Activated CD8-positive, alpha-beta memory T cell treated with anti-CD3 and anti-CD28 coated beads for 4 hours (primary cell): ENCODE results near the gene DTX3.
"Not testable (repeated sequence)": the region's sequence is repeated elsewhere in the genome, so short reads cannot be mapped to it uniquely, and the experiment has no call there.

Experiments
- DNase-seq, 2 donors: peaks; one replicate each; pipeline ENCODE4 v3.0.0-alpha.2; 2020; ENCODE audit warnings: low read depth in 2 of 2

The DTX3 gene

DNA sequence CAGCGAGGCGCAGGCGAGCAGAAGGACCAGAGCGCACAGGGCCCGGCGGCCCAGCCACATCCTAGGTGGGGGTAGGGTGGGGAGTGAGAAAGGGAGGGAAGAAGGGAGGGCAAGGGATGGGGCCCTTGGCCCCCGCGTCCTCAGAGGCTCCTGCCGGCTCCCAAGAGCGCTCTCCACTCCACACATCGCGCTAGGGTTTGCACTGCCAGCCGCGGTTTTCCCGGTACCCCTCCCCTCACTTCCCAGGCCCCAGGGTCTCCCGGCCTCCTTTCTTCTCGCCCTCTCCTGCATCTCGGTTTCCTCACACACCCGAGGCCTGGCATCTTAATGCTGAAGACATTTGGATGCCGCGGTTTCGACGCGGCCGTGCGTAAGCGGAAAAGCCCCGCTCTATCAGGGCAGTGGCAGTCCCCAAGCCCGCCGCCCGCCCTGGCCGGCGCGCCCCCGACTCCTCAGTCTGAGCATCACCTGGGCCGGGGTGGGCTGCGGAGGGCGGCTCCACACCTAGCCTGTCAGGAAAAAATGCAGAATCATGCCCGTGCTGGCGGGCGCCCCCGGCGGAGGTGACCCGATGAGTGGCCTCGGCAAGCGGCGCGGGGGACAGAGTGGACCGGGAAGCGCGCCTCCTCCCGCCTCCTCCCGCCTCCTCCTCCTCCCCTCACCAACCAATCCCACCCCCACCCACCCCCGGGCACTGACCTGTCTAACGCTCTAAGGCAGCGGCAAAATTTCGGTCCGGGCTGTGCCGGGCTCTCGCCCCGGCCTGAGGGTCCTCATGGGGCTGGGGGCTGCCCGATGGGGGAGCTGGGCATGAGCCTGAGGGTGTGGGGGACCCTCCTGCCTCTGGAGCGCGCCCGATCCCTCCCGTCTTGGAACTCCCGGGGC is 27.7 kb downstream of the DTX3 start:
- DNase-seq, result no peak

DNA sequence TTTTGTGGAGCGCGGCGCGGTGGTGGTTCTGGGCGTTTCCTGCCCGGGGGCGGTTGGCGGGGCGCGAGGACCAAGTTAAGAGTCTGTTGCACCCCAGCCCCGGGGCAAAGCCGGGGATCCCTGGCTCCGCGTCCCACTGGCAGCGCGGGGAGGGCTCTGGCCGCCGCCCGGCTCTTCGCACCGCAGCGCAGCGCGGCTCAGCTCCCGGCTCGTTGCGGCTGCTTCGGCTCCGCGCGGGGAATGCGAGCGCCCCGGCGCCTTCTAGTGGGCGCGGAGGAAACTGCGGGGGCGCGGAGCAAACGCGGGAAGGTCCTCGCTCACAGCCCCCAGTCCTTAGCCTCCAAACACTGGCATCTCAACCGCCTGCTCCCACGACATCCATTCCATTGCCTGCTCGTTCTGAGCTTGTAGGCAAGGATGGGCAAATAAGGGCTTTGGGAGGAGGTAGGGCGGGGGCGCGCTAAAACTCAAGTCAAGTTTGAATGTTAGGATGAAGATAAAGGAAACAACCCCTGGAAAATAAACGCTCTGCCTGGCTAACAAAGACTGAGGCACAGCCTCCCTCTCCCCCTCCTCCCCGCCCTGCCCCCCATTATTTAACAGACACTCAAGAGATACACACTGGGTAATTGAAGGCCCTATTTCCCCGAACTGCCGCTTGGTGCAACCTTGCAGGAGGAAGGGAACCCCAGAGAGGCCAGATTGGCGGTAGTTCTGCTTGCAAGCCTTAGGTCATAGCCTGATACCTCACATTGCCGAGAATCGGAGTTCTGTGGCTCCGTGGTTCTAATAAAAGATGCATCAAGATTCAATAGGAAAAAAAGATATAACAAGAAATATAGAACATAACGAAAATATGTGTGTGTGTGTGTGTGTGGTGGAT is 28.6 kb downstream of the DTX3 start, which contains the start of gene B4GALNT1:
TSS of gene B4GALNT1 (minus strand) at position 244 of the 883 bp plus-strand sequence. CDS start 1,069 bp downstream, outside the sequence.
- DNase-seq, result peak; percentile 28 to 30

DNA sequence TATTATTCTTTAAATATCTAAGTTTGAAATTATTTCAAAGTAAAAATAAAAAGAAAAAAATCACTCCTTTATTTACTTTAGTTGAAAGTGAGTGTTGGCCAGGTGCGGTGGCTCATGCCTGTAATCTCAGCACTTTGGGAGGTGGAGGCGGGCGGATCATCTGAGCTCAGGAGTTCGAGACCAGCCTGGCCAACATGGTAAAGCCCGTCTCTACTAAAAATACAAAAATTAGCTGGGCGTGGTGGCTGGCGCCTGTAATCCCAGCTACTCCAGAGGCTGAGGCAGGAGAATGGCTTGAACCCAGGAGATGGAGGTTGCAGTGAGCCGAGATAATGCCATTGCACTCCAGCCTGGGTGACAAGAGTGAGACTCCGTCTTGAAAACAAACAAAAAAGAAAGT is 32.1 kb downstream of the DTX3 start:
- not testable (repeated sequence) for DNase-seq

DNA sequence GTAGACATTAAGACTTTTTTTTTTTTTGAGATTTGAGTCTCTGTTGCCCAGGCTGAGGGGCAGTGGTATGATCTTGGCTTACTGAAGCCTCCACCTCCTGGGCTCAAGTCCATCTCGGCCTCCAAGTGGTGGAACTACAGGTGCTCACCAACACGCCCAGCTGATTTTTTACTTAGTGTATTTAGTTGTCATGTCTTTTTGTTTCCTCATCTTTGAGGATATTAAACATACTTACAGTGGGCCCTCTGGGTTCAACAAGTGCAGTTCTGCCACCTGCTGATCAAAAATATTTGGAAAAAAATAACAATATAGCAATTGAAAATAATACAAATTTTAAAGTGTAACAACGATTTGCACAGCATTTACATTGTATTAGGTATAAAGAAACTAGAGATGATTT is 32.7 kb downstream of the DTX3 start:
- DNase-seq, result no peak

DNA sequence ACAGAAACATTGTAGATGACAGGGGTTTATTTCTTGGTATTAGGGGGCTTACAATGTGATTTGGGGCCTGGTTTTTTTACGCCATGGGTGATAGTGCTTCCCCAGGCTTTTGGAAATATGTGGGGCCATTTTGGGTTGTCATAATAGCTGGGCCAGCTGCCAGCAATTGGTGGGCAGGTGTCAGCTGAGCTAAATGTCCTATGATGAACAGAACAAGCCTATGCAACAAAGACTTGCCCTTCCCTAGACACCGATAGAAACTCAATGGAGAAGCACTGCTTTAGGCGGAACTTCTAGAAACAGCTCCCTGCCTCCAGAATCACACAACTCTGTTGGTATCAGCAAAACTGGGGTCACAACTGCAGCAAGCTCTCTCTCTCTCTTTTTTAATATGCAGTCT is 33.5 kb downstream of the DTX3 start:
- DNase-seq, result no peak

DNA sequence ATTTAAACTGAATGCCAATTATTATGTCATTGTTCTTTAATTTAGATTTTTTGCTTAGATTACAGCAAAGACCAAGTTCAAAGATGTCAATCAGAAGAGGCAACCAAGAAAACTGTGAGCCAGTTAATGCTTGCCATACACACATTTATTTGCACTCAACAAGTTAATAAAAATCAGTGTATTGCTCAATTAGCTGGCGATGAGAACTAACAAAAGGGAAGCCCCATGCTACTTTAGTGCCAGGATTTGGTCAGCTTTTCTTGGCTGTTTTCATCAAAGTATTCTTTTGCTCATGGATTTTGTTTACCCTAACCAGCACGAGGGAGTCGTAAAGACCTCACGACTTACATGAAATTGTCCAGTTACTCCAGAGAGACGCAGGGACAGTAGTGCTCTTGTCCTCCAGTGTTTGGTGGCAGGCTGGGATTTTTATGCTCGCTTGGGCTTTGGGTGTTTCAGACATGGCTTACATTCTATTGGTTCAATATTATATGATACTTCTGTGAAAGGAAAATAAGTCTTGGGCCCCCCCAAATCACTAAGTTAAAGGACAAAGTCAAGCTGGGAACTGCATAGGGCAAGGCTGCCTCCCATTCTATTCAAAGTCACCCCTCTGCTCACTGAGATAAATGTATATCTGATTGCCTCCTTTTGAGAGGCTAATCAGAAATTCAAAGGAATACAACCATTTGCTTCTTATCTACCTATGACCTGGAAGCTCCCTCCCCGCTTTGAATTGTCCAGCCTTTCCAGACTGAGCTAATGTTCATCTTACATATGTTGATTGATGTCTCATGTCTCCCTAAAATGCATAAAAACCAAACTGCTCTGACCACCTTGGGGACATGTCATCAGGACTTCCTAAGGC is 35.8 kb downstream of the DTX3 start:
- DNase-seq, result no peak

DNA sequence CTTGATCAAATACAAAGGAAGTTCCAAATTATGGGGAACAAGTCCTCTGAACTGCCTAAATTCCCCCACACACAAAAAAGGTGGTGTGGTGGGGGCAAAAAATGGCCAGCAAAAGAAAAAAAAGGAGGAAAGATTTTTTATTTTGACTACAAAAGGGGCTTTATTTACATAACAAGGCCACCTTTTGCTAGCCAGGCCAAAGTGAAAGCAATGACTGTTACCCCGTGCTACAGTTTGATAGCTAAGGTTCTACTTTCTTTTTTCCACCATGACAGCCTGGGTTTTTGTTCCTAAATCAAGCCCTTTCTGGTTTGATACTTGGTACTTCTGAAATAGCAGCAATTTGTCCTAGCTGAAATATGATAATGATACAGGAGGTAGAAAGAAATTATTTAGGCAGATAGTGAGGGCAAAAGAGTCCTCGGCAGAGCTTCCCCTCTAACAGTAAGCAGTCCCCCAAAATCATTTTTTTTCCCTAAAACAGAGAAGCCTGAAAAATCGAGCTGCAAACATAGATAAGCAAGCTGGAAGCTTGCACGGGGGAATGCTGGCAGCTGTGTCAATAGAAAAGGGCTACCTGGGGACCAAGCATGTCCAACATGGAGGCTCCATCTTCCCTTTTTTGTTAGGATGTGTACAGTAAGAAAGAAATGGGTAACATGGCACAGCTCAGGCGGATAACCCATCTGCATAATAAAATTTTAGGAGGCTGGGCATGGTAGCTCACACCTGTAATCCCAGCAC is 37.2 kb downstream of the DTX3 start:
- DNase-seq, result no peak

DNA sequence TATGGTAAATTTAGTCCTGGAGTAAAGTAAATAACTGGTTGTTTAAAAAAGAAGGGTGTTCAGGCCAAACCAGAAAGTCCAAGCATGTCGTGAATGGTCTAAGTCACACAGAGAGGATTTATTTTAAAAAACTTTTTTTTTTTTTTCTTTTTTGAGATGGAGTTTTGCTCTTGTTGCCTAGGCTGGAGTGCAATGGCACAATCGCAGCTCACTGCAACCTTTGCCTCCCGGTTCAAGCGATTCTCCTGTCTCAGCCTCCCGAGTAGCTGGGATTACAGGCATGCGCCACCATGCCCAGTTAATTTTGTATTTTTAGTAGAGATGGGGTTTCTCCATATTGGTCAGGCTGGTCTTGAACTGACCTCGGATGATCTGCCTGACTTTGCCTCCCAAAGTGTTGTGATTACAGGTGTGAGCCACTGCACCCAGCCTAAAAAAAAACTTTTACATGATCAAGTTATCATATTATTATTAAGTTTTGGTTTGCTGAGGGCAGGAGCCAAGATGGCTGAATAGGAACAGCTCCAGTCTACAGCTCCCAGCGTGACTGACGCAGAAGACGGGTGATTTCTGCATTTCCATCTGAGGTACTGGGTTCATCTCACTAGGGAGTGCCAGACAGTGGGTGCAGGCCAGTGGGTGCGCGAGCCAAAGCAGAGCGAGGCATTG is 41.5 kb downstream of the DTX3 start:
- DNase-seq, result not testable (repeated sequence)

DNA sequence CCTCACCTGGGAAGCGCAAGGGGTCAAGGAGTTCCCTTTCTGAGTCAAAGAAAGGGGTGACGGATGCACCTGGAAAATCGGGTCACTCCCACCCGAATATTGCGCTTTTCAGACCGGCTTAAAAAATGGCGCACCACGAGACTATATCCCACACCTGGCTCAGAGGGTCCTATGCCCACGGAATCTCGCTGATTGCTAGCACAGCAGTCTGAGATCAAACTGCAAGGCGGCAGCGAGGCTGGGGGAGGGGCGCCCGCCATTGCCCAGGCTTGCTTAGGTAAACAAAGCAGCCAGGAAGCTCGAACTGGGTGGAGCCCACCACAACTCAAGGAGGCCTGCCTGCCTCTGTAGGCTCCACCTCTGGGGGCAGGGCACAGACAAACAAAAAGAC is 42.0 kb downstream of the DTX3 start:
- not testable (repeated sequence) for DNase-seq

DNA sequence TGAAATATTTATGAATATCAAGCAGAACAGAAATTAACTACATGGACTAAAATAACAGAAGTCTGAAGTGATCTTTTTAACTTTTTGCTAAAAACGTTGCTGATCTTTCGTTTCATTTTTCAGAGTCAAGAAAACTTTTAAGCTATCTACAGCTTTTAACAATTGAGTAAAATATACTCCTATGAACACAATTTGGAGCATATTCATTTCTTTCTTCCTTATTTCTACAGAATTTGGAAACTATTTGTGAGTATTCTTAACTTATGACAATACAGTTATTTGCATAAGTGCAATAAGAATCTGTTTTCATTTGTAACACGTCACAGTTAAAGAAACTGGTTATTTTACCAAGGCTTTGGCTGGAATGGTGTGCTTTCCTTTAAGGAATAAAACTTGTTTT is 49.4 kb downstream of the DTX3 start:
- no peak for DNase-seq

DNA sequence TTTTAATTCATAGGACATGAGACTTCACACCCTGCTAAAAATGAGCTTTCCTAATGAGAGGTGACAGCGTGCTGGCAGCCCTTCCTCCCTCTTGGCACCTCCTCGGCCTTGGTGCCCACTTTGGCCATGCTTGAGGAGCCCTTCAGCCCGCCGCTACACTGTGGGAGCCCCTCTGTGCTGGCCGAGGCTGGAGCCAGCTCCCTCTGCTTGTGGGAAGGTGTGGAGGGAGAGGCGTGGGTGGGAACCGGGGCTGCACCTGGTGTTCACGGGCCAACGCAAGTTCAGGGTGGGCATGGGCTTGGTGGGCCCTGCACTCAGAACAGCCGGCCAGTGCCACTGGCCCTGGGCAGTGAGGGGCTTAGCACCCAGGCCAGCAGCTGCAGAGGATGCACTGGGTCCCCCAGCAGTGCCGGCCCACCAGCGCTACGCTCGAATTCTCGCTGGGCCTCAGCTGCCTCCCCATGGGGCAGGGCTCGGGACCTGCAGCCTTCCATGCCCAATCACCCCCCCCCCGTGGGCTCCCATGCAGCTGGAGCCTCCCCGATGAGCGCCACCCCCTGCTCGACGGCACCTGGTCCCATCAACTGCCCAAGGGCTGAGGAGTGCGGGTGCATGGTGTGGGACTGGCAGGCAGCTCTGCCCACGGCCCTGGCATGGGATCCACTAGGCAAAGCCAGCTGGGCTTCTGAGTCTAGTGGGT is 51.1 kb downstream of the DTX3 start:
- DNase-seq, result no peak

DNA sequence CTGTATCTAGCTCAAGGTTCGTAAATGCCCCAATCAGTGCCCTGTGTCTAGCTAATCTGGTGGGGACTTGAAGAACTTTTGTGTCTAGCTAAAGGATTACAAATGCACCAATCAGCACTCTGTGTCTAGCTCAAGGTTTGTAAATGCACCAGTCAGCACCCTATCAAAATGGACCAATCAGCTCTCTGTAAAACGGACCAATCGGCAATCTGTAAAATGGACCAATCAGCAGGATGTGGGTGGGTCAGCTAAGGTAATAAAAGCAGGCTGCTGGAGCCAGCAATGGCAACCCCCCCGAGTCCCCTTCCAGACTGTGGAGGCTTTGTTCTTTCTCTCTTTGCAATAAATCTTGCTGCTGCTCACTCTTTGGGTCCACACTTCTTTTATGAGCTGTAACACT is 51.8 kb downstream of the DTX3 start:
- not testable (repeated sequence) for DNase-seq

DNA sequence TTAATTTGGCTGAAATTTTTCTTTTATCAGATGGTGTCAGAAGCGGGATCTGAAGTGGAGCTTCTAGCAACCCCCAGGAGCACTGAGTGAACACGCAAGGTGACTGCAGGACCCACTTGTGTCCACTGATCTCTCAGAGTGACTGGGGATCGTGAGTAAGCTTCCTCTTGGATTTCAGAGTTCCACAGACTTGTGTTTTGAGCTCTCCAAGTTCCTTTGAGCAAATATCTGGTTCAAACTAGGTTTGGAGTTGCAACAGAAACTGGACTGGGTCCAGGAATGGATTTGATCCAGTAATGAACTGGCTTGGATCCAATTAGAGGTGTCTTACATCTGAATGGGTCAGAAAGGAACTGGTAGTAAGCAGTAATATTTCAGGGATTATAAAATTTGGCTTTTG is 53.1 kb downstream of the DTX3 start:
- DNase-seq, result no peak

DNA sequence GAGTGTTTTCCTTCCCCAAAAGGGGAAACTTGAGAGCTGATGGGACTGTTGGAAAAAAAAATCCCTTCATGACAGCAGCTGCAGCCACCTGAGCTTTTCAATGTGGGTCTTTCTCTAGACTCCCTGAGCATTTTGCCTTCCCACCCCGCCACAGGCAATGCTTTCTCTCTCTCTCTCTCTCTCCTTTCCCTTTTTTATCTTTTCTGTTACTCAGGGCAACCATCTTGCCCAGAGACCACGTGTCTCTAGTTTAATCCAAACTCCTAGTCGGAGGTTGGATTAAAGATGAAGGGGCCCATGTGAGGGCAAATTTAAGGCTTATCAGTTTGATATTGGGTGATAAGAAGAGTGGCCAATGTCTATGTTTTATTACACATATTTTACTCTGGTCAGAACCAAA is 54.3 kb downstream of the DTX3 start:
- no peak for DNase-seq
